Endothelial cell of umbilical vein (primary cell): ENCODE measurements around the gene CAV1. TPM values are rescaled to one million over a fixed set of nuclear protein-coding genes. Genes with fewer than 3 reads are reported as not detected.
A peak's percentile ranks its signal among the peaks of the same experiment; 100 is the strongest.

ENCODE experiments used
- BruUV-seq: library from RNA; stranded (reverse); fragments of 400-500 nt; replicated peaks from 2 replicates; lab custom pipeline; 2021; lab: Mats Ljungman, UMichigan
- CTCF ChIA-PET: fragments of 300-600, 350-600 bp; sonication (Branson Sonifier 250); formaldehyde crosslinking; loops from one replicate; lab custom pipeline; 2021; ENCODE audit warnings: antibody characterized with exemption, inconsistent platforms; lab: Charles Lee
- POLR2A ChIA-PET: fragments of 300-600, 350-600 bp; sonication (Branson Sonifier 250); formaldehyde crosslinking; loops from one replicate; lab custom pipeline; 2021; ENCODE audit warnings: antibody characterized with exemption, inconsistent platforms; lab: Charles Lee
- DNase-seq: peaks from one replicate; pipeline ENCODE4 v3.0.0-alpha.2; 2011; ENCODE audit warnings: low read depth, low spot score
- FAIRE-seq: peaks from 2 replicates; lab custom pipeline; 2011; peaks lifted over from hg19 to GRCh38; lab: Jason Lieb, UNC
- H2AFZ ChIP-seq: 2 replicates; pipeline ENCODE4 v1.6.0; 2012; ENCODE audit warnings: low read depth, low read length, control low read depth, inconsistent platforms
- H3K27ac ChIP-seq: 2 replicates; pipeline ENCODE4 v1.5.1; 2011; ENCODE audit warnings: low read depth, mild to moderate bottlenecking, control low read depth, low read length, moderate library complexity; ENCODE audit not compliant: insufficient read depth
- H3K27me3 ChIP-seq, 2 experiments: 2 replicates each; pipeline versions ENCODE4 v1.6.0 to v1.6.1; 2011; ENCODE audit warnings: low read length in 2 of 2, mixed read lengths in 1 of 2; ENCODE audit not compliant: control insufficient read depth in 2 of 2, insufficient read depth in 2 of 2
- H3K36me3 ChIP-seq, 2 experiments: 2 replicates in 1 of 2; 3 replicates in 1 of 2; pipeline ENCODE4 v1.5.1; 2011; ENCODE audit warnings: low read length in 2 of 2, mild to moderate bottlenecking in 1 of 2, moderate library complexity in 1 of 2; ENCODE audit not compliant: control insufficient read depth in 2 of 2, insufficient read depth in 2 of 2; ENCODE audit errors: extremely low read depth in 1 of 2
- H3K4me1 ChIP-seq: 3 replicates; pipeline ENCODE4 v1.5.1; 2011; ENCODE audit warnings: mild to moderate bottlenecking, low read length; ENCODE audit not compliant: control insufficient read depth, insufficient read depth; ENCODE audit errors: extremely low read depth
- H3K4me2 ChIP-seq: 2 replicates; pipeline ENCODE4 v1.6.1; 2011; ENCODE audit warnings: low read length, control low read depth, mixed read lengths; ENCODE audit not compliant: insufficient read depth
- H3K4me3 ChIP-seq, 3 experiments: fragments of 200-600 bp in 1 of 3; sonication (generic), shearing (Covaris generic) in 1 of 3; replicated peaks in 1 of 3; 2 replicates each; pipeline ENCODE4 v1.5.1; 2011 to 2016; ENCODE audit warnings: control low read depth in 3 of 3, low read length in 3 of 3, mild to moderate bottlenecking in 2 of 3, inconsistent platforms in 1 of 3, low read depth in 1 of 3, moderate library complexity in 1 of 3; ENCODE audit not compliant: insufficient read depth in 1 of 3
- H3K79me2 ChIP-seq: 2 replicates; pipeline ENCODE4 v1.6.0; 2012; ENCODE audit warnings: low read length, inconsistent platforms; ENCODE audit not compliant: control insufficient read depth, insufficient read depth
- H3K9ac ChIP-seq: replicated peaks from 2 replicates; pipeline ENCODE3; 2011; ENCODE audit warnings: low read length, control low read depth; ENCODE audit not compliant: insufficient read depth; ENCODE audit errors: extremely low read depth
- H3K9me1 ChIP-seq: replicated peaks from 3 replicates; pipeline ENCODE4 v1.6.0; 2011; ENCODE audit warnings: mild to moderate bottlenecking, low read length; ENCODE audit not compliant: control insufficient read depth, insufficient read depth; ENCODE audit errors: extremely low read depth
- H3K9me3 ChIP-seq: replicated peaks from 2 replicates; pipeline ENCODE4 v1.5.1; 2012; ENCODE audit warnings: low read length, inconsistent platforms; ENCODE audit not compliant: control insufficient read depth, insufficient read depth
- H4K20me1 ChIP-seq: replicated peaks from 2 replicates; pipeline ENCODE3; 2011; ENCODE audit warnings: mild to moderate bottlenecking, low read length; ENCODE audit not compliant: control insufficient read depth, insufficient read depth; ENCODE audit errors: extremely low read depth
- EZH2 ChIP-seq: IDR thresholded peaks from 2 replicates; pipeline ENCODE4 v1.6.1; 2012; ENCODE audit warnings: borderline replicate concordance, low read depth, mild to moderate bottlenecking, moderate library complexity, low read length, inconsistent platforms; ENCODE audit not compliant: severe bottlenecking
- FOS ChIP-seq: IDR thresholded peaks from 2 replicates; pipeline ENCODE4 v1.6.1; 2011; ENCODE audit warnings: mild to moderate bottlenecking, low read length, moderate library complexity, borderline replicate concordance; ENCODE audit not compliant: insufficient read depth
- GATA2 ChIP-seq: IDR thresholded peaks from 2 replicates; pipeline ENCODE4 v1.7.0; 2011; ENCODE audit warnings: low read depth, mild to moderate bottlenecking, moderate library complexity, mixed read lengths, low read length; ENCODE audit not compliant: insufficient read length, insufficient read depth
- JUN ChIP-seq: IDR thresholded peaks from 2 replicates; pipeline ENCODE4 v1.6.1; 2011; ENCODE audit warnings: borderline replicate concordance, low read depth; ENCODE audit not compliant: insufficient read length, insufficient read depth
- MYC ChIP-seq: IDR thresholded peaks from one replicate; pipeline ENCODE4 v1.6.1; 2011; ENCODE audit warnings: mild to moderate bottlenecking, low read depth, low read length
- POLR2A ChIP-seq: IDR thresholded peaks from 2 replicates; pipeline ENCODE4 v1.6.1; 2012; ENCODE audit warnings: low read depth, mild to moderate bottlenecking, control low read depth, low read length
- dilution Hi-C: fragments of 300-500 bp; cut with MboI; formaldehyde crosslinking; loops from one replicate; pipeline ENCODE4 v1.15.0; 2019; ENCODE audit warnings: low sequenced_read_pairs; ENCODE audit not compliant: extremely low pct_ligation_motif_present
- intact Hi-C: fragments of 100-400 bp; cut with micrococcal nuclease; formaldehyde crosslinking; loops from one replicate; pipeline ENCODE4 v1.10.0; 2022
- polyA plus RNA-seq, 4 experiments: library from polyadenylated mRNA; depleted of rRNA in 3 of 4; stranded (reverse) in 3 of 4; unstranded in 1 of 4; fragments of >200 nt; gene quantifications; 2 replicates each; pipeline versions ENCODE4 v1.2.1 to v1.2.3, GENCODE V29; 2011 to 2012; ENCODE audit warnings: missing spikeins in 1 of 4
- total RNA-seq: library from RNA; stranded (reverse); gene quantifications from 2 replicates; pipeline ENCODE4 v1.2.3, GENCODE V29; 2021

Gene CAV1
- total and polyA plus RNA-seq, 2 donors (not counting 3 experiments of a cell fraction or from before 2014, with no cell fraction given) = 1,483 to 3,129 TPM

DNA sequence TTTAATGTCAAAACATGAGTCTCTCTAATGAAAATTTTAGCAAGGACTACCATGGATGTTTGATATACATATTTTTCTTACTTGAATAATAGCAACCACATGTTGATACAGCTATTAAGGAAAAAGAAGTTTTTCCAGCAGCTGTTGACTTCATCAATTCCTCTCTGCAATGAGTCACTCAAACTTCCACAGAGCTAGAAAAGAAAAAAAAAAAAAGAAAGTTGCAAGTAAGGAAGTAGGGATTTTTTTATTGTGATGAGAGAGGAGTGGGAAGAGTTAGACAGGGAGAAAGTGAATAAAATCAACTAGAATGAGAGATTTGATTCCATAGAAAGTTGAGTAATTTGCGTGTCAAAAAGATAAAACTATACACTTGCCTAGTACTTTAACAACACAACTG, 46.2 kb downstream of the CAV1 start:
- no TSS peak for BruUV-seq
- no peaks in the 10 kb centered on the region for H3K79me2 ChIP-seq
- H3K9me3 ChIP-seq = no peaks in the 10 kb centered on the region
- H4K20me1 ChIP-seq = no peaks in the 10 kb centered on the region
- POLR2A ChIA-PET = interaction anchor here (0.6 to 1.0 kb wide), 2 partner anchors 17 to 30 kb away, joined by 3 read pairs; no protein-coding TSS in a partner anchor
- no peaks in the 10 kb centered on the region for H3K36me3 ChIP-seq
- H3K4me2 ChIP-seq = peak overlapping the region; percentile 72
- H3K9me1 ChIP-seq = no peaks in the 10 kb centered on the region
- CTCF ChIA-PET = interaction anchor here (0.8 to 1.3 kb wide), 7 partner anchors 9 to 45 kb away, joined by 3 to 10 read pairs (median 3); no protein-coding TSS in a partner anchor
- H2AFZ ChIP-seq = peak overlapping the region; percentile 28
- H3K4me3 ChIP-seq = no peak overlapping the region
- peak overlapping the region; percentile 49 for H3K27ac ChIP-seq
- FAIRE-seq (peak; percentile 64), DNase-seq (peak; percentile 92)
- intact Hi-C loops = no loop called here
- peaks cover 48% of the 10 kb centered on the region for H3K4me1 ChIP-seq
- H3K9ac ChIP-seq = peak overlapping the region; percentile 29
- dilution Hi-C loops = no loop called here
- H3K27me3 ChIP-seq = no peaks in the 10 kb centered on the region
- TF ChIP-seq GATA2 (no peak), JUN (peak; percentile 91), FOS (peak; percentile 93)

DNA sequence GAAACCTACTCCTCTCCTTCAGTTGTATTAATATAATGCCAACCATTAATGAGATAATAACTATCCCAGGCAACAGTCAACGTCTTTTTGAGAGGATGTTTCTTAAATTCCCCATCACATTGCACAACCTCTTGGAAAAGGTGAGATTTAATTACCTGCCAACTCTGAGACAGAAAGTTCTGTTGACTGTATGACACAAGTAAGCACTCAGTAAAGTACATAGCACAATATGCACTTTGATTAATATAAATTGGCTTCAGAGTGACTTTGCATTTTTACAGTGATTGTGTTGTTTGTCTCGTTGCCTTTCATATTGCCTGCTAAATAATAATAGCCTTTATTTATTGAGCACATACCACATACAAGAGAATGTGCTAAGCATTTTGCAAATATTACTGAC, 46.7 kb downstream of the CAV1 start:
- CTCF ChIA-PET = interaction anchor here (0.9 to 1.3 kb wide), 6 partner anchors 9 to 45 kb away, joined by 3 to 10 read pairs (median 4); no protein-coding TSS in a partner anchor
- no peaks in the 10 kb centered on the region for H3K9me3 ChIP-seq
- dilution Hi-C loops = no loop called here
- FAIRE-seq (no peak), DNase-seq (no peak)
- no peaks in the 10 kb centered on the region for H3K9me1 ChIP-seq
- peak overlapping the region; percentile 28 for H2AFZ ChIP-seq
- no peak for TF ChIP-seq POLR2A
- TF ChIP-seq JUN = no peak
- TF ChIP-seq EZH2 = no peak
- TF ChIP-seq MYC = no peak
- no peak for TF ChIP-seq GATA2
- no peaks in the 10 kb centered on the region for H3K79me2 ChIP-seq
- H3K4me2 ChIP-seq = peak overlapping the region; percentile 72
- BruUV-seq = no TSS peak
- H3K4me1 ChIP-seq = peaks cover 53% of the 10 kb centered on the region
- peak overlapping the region; percentile 49 for H3K27ac ChIP-seq
- POLR2A ChIA-PET = interaction anchor here (1.0 kb wide), 1 partner anchor 17 kb away, joined by 3 read pairs; no protein-coding TSS in a partner anchor
- no peaks in the 10 kb centered on the region for H3K27me3 ChIP-seq
- H4K20me1 ChIP-seq = no peaks in the 10 kb centered on the region
- intact Hi-C loops = no loop called here
- H3K4me3 ChIP-seq = no peak overlapping the region
- no peaks in the 10 kb centered on the region for H3K36me3 ChIP-seq
- H3K9ac ChIP-seq = no peak overlapping the region
